Activated CD8-positive, alpha-beta memory T cell treated with anti-CD3 and anti-CD28 coated beads, Interleukin-2, amount 50 U/mL, for 1 hour (primary cell): ENCODE results near the gene TNFAIP8.

Experiments
- DNase-seq: peaks from one replicate; pipeline ENCODE4 v3.0.0-alpha.2; 2020; ENCODE audit errors: extremely low read depth

TNFAIP8 gene

GRCh38 chr5:119355685-119356611, at the start of gene TNFAIP8:
TSS of gene TNFAIP8 (plus strand) at chr5:119356019. CDS start at chr5:119356091, 72 bp downstream.
- no peak for DNase-seq

- no peak for DNase-seq
Measured at GRCh38 chr5:119307170-119307569, 48.6 kb upstream of the TNFAIP8 start.

GRCh38 chr5:119309326-119309725, 46.5 kb upstream of the TNFAIP8 start:
- no peak for DNase-seq

GRCh38 chr5:119311688-119312087, 44.1 kb upstream of the TNFAIP8 start:
- DNase-seq = no peak

GRCh38 chr5:119312403-119312802, 43.4 kb upstream of the TNFAIP8 start:
- DNase-seq = no peak

GRCh38 chr5:119313197-119313596, 42.6 kb upstream of the TNFAIP8 start:
- no peak for DNase-seq

- DNase-seq = no peak
Measured at GRCh38 chr5:119313658-119314605, 41.9 kb upstream of the TNFAIP8 start.

- DNase-seq = no peak
Measured at GRCh38 chr5:119315516-119315949, 40.3 kb upstream of the TNFAIP8 start.

- no peak for DNase-seq
Measured at GRCh38 chr5:119316086-119316485, 39.7 kb upstream of the TNFAIP8 start.

- no peak for DNase-seq
Measured at GRCh38 chr5:119316906-119317305, 38.9 kb upstream of the TNFAIP8 start.

GRCh38 chr5:119318256-119318894, 37.4 kb upstream of the TNFAIP8 start:
- no peak for DNase-seq

- DNase-seq = no peak
Measured at GRCh38 chr5:119319401-119319800, 36.4 kb upstream of the TNFAIP8 start.

GRCh38 chr5:119319890-119320289, 35.9 kb upstream of the TNFAIP8 start:
- no peak for DNase-seq

GRCh38 chr5:119321569-119322311, 34.1 kb upstream of the TNFAIP8 start:
- DNase-seq = no peak

- no peak for DNase-seq
Measured at GRCh38 chr5:119322312-119322947, 33.4 kb upstream of the TNFAIP8 start.

- no peak for DNase-seq
Measured at GRCh38 chr5:119322948-119323537, 32.8 kb upstream of the TNFAIP8 start.

- DNase-seq = no peak
Measured at GRCh38 chr5:119323601-119324000, 32.2 kb upstream of the TNFAIP8 start.

GRCh38 chr5:119324842-119325241, 31.0 kb upstream of the TNFAIP8 start:
- no peak for DNase-seq

- no peak for DNase-seq
Measured at GRCh38 chr5:119327018-119327417, 28.8 kb upstream of the TNFAIP8 start.
